Measurements from ENCODE around the gene SARDH.

Gene SARDH

DNA sequence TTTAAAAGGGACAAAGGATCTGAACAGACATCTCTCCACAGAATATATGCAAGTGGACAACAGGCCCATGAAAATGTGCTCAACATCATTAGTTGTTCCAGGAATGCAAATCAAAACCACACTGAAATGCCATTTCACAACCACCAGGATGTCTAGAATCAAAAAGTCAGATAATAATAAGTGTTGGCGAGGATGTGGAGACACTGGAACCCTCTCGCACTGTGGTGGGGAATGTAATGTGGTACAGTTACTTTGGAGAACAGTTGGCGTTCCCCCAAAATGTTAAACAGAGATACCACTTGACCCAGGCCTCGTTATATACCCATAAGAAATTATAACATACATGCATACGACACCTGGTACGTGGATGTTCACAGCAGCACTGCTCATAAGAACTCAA, 38.6 kb downstream of the SARDH start:
- no peak for DNase-seq

GRCh38 chr9:133696071-133696472, 42.1 kb downstream of the SARDH start:
- DNase-seq = no peak

DNA sequence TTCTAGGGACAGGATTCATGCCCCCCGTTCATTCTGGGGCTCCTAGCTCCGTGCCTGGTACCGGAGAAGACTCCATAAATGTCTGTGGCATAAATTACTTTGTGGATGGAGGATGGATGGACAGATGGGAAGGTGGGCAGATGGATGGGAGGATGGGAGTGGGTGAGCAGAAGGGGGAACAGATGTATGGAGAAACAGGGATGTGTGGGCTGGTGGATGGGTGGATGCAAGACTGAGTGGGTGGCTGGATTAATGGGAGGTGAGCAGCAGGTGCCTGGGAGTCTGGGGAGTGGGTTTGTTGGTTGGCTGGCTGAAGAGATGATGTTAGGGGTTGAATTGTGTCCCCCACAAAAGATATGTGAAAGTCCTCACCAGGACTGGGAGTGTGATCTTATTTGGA, 43.5 kb downstream of the SARDH start:
- no peak for DNase-seq

- DNase-seq = no peak
These were observed 44.2 kb downstream of the SARDH start for GRCh38 chr9:133693703-133694529.

DNA sequence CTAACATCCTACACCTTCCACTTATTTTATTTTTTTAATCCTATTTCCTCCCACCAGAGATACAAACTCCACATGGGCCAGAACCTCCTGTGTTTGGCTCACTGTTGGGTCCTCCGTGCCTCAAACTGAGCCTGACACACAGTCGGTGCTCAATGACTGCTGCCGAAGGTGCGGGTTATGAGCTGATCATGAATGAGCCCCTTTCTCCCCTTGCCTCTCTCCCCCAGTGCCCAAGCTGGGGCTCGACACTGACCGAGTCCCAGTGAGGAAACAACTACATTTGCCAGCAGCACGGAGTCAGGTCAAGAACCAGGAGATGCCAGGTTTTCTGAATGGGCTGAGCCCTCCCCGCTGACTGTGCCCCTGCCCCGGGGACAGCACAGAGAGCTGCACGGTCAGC, 45.0 kb downstream of the SARDH start:
- DNase-seq = no peak

- no peak for DNase-seq
These were observed 45.7 kb downstream of the SARDH start for GRCh38 chr9:133692364-133692985.

DNA sequence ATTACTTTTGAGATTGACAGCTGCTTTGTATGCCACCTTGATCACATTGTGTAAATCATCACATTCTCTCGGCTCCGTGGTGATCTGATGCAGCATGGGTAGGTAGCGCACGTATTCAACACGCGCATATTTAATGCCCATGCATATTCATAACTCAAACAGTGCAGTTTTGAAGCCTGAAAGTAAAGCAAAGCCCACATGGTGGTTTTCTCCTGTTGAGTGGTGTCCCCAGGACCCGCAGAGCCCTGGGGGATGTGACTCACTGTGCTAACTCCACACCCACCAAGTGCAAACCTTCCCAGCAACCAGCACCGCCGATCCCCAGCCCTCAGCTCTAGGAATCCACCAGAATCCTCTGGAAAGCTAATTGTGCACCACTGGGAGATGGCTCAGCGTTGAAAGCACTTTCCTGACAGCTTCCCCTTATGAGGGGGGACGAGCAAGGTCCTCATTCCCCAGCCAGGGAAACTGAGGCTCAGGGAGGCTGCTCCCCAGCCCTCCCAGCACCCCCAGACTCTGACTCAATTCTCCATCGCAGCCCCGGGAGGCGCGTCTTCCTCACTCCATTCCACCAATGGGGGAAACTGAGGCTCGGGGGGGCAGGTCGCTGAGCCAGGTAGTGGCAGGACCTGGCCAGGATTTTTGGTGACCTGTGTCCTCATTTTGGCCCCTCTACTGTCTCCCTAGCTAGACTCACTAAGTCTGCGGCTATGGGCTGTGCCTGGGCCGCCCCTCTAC, 46.4 kb downstream of the SARDH start:
- DNase-seq = no peak

- DNase-seq = no peak
These were observed 47.0 kb downstream of the SARDH start for GRCh38 chr9:133691191-133691590.

DNA sequence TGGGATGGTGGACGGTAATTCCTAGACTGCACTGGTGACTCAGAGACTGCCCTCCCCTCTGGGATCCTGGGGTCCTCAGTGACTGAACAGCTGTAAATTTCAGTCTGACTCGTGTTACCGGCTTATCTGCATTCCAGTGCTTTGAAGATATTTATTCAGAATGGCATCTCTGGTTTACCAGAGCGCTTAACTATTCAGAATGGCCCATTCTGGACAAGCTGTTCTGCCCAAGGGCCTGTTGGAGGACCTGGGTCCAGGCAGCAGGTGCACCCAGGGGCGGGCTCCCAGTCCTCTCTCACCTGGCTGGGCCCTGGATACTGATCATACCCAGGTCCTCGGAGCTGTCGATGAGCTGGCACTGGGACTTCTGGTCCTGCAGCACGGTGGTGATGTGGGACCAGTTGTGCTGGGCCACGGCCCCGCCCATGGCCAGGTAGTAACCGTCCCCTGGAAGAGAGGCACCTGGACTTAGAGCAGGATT, 48.0 kb downstream of the SARDH start:
- no peak for DNase-seq

- no peak for DNase-seq
These were observed 48.9 kb downstream of the SARDH start for GRCh38 chr9:133689151-133689763.

- no peak for DNase-seq
These were observed 50.0 kb downstream of the SARDH start for GRCh38 chr9:133687856-133688761.

DNA sequence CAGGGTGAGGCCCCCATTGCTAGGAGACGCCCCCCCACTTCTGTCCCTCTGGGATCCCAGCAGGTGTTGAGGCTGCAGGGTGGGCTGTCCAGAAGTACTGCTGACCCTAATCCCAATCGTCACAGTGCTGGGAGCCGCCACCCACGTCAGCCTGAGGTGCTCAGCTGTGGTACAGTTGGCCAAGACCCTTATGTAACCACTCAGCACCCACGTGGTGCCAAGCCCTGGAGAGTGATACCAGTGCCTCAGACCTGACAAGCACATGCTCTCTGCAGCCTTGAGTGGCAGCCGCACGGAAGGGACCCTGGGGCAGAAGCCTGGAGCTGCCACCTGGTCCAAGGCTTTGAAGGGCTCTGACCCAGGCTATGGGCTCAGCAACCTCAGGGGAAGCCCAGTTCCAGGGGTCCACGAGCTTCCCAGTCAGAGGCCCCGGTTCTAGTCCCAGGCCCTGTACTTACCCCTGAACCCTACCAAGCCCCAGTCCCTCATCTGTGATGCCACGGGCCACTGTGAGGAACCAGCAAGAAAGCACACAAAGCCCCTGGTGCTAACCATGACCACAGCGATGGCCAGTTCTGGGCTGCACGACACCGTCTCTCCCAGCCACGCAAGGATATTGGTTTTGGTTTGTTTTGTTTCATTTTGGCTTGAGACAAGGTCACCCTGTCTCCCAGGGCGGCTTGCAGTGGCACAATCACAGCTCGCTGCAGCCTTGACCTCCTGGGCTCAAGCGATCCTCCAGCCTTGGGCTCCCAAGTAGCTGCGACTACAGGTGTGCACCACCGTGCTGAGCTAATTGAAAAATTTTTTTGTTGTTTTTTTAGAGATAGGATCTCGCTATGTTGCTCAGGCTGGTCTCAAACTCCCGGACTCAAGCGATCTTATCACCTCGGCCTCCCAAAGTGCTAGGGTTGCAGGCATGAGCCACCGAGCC, 51.2 kb downstream of the SARDH start:
- DNase-seq = no peak

DNA sequence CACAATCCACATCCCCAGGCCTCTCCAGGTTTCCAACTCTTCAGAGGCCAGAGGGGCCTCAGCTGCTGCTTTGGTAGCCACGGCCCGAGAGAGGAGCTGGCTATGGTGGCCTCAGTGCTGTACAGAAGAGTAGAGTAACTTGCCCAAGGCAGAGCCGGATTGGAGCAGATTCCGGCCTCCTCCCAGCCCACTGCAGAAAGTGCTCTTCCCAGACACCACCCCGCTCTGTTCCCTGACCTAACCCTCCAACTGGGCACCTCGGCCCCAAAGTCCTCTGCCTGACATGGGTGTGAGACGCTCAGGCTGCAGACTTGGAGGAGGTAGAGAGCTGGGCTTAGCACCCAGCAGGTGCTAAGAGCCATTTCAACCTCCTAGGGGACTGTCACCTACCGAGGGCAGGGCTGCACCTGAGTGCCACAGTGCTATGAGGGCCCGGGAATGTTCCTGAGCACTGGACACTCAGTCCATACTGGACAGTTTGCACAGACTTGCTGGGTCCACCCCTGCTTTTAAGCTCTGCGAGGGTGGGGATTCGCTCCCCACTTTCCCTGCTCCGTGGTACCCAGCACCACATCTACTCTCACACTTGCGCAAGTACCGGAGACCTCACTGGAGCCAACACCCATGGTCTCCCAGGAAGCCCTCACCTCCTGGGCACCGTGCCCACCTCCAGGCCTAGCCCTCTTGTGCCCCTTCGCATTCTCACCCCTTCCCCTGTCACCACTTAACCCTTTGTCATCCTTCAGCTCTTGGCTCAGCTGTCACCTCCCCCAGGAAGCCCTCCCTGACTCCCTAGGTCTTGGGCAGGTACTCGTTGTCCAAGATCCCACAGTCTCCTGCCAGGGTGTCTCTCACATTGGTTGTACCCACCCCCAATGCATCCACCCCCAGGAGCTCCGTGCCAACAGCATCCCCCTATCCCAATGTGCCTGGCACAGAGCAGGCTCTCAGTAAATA, 52.2 kb downstream of the SARDH start:
- no peak for DNase-seq

GRCh38 chr9:133684936-133685361, 53.2 kb downstream of the SARDH start:
- no peak for DNase-seq

DNA sequence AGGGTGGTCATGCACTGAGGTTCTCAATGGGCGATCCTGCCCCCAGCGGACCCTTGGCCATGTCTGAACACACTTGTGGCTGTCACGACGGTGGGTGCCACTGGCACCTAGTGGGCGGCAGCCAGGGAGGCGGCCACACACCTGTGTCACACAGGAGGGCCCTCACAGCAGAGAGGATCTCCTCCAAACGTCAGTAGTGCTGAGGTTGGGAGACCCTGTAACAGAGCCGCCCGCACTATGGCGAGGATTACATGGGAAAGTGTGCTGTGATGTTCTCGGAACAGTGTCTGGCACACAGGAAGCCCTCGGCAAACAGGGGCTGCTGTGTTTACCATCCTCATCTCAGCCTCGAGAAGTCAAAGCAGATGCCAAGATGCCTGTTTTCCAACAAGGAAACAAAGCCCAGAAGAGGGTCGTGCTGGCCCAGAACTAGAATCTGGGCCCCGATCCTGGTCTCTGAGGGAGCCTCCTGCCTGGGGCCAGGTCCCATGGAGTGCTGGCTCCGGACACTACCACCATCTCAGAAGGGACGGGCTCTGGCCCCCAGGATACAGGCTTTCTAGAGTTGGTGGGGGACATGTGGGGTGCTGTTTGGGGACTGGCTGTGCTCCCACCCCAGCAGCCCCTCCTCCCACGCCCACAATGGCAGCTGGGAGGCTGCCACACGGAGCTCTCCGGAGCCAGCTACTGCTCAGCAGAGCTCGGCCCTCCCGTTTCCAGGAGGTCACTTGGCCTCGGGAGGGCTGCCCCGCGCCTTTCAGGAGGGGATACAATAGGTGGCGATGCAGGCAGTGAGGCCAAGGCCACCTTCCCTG, 53.8 kb downstream of the SARDH start:
- peak in 1 of 2 donors; percentile 16 for DNase-seq

- peak; percentile 67 to 77 for DNase-seq
These were observed 54.5 kb downstream of the SARDH start for GRCh38 chr9:133683586-133684120.

- DNase-seq = no peak
These were observed 55.1 kb downstream of the SARDH start for GRCh38 chr9:133682818-133683585.

All from CD4-positive, alpha-beta T cell treated with Interleukin-4 for 1 hour (primary cell).